Vagina (tissue), 2 donors: ENCODE measurements around the gene NLRP1.

ENCODE experiments used
- POLR2A ChIP-seq, 2 donors: fragments of 450-650 bp; IDR thresholded peaks; one replicate each; pipeline ENCODE4 v1.6.1; 2017; ENCODE audit warnings: antibody characterized with exemption in 2 of 2, mild to moderate bottlenecking in 2 of 2, moderate library complexity in 2 of 2
- TF ChIP-seq, protein P1 (sequence below), 3 experiments: fragments of 450-650 bp in 2 of 3; fragments of 200-600 bp in 1 of 3; sonication (generic) in 1 of 3; IDR thresholded peaks; one replicate each; pipeline ENCODE4 v1.5.1; 2017 to 2019; ENCODE audit warnings: antibody characterized with exemption in 3 of 3, mild to moderate bottlenecking in 2 of 3, moderate library complexity in 2 of 3

DNA sequence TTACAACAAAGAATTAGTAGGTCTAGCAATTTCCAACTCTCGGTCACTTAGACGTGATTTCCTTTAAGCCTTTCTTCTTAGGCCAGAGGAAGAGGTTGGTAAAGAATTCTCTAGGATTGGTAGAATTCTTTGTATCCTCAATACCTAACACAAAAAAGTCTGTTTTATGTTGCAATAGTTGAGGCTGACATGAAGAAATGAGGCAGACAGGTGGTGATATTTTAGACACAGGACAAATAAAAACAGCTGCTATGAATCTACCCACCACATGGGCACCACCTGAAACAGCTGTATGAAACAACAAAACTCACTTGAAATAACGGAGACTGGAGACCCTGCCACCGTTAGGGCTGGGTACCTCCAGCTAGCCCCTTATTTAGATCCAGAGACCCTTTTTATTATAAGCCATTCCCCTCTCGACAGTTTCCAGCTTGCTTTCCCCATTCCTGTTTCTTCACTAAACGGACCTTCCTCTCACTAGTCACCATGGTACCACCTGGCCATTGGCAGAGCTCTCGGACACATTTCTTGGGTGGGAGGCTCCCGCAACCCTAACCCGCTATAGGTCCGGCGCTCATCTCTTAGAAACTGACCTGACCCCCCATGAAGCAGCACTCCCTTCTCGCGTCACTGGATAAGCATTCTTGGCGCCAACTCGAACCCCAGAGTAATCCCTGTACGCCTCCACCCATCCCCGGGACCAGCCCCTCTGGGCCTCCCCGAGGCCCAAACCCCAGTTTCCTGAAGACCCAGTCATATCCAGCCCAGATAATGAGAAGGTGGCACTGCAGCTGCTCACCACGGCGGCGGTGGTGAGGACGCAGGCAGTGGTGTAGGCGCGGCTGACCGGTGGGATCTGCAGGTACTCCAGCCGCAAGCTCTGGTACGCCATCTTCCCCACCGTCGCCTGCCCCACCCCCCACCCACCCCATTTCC lies 98.8 kb downstream of the NLRP1 start, which contains the start of gene DERL2:
- peak in 1 of 2 donors; percentile 32 for TF ChIP-seq POLR2A (IDR thresholded peaks at IDR 0.05)
- TF ChIP-seq, protein P1, sequence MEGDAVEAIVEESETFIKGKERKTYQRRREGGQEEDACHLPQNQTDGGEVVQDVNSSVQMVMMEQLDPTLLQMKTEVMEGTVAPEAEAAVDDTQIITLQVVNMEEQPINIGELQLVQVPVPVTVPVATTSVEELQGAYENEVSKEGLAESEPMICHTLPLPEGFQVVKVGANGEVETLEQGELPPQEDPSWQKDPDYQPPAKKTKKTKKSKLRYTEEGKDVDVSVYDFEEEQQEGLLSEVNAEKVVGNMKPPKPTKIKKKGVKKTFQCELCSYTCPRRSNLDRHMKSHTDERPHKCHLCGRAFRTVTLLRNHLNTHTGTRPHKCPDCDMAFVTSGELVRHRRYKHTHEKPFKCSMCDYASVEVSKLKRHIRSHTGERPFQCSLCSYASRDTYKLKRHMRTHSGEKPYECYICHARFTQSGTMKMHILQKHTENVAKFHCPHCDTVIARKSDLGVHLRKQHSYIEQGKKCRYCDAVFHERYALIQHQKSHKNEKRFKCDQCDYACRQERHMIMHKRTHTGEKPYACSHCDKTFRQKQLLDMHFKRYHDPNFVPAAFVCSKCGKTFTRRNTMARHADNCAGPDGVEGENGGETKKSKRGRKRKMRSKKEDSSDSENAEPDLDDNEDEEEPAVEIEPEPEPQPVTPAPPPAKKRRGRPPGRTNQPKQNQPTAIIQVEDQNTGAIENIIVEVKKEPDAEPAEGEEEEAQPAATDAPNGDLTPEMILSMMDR (IDR thresholded peaks at IDR 0.05): no peak
